SU-DHL-6 (cell line): ENCODE measurements around the gene ITPRIPL2.

ENCODE experiments used
- H2AFZ ChIP-seq: fragments of 200-600 bp; sonication (generic); 2 replicates; pipeline ENCODE4 v1.6.1; 2014; ENCODE audit warnings: low read depth, mild to moderate bottlenecking, moderate library complexity, mixed read lengths, antibody characterized with exemption, low read length; ENCODE audit not compliant: severe bottlenecking
- H3F3A ChIP-seq: fragments of 200-600 bp; shearing (Covaris generic); 2 replicates; pipeline ENCODE4 v1.6.0; 2016; ENCODE audit warnings: antibody characterized with exemption, mild to moderate bottlenecking; ENCODE audit not compliant: insufficient read depth
- H3K27ac ChIP-seq: fragments of 200-600 bp; sonication (generic); 2 replicates; pipeline ENCODE4 v1.5.1; 2016; ENCODE audit warnings: low read depth, mild to moderate bottlenecking, low read length, moderate library complexity, mixed read lengths
- H3K27me3 ChIP-seq: fragments of 200-600 bp; sonication (generic), shearing (Covaris generic); 2 replicates; pipeline ENCODE4 v1.6.0; 2014; ENCODE audit warnings: mild to moderate bottlenecking, low read length
- H3K36me3 ChIP-seq: fragments of 200-600 bp; sonication (generic); 2 replicates; pipeline ENCODE4 v1.6.1; 2014; ENCODE audit warnings: mild to moderate bottlenecking, low read length, mixed read lengths
- H3K4me2 ChIP-seq: fragments of 300-600, 200-600 bp; shearing (Covaris generic), sonication (generic); 2 replicates; pipeline ENCODE4 v1.6.0; 2014; ENCODE audit warnings: low read length, low read depth, mild to moderate bottlenecking; ENCODE audit not compliant: poor library complexity, severe bottlenecking
- H3K4me3 ChIP-seq: fragments of 200-600 bp; sonication (generic); 2 replicates; pipeline ENCODE4 v1.5.1; 2014; ENCODE audit warnings: antibody characterized with exemption, low read length, mild to moderate bottlenecking, mixed read lengths; ENCODE audit not compliant: insufficient read depth, poor library complexity, severe bottlenecking
- H3K79me2 ChIP-seq: fragments of 200-600 bp; sonication (generic); 2 replicates; pipeline ENCODE4 v1.6.1; 2014; ENCODE audit warnings: mild to moderate bottlenecking, low read length, moderate library complexity; ENCODE audit not compliant: insufficient read depth
- H3K9ac ChIP-seq: fragments of 200-600 bp; sonication (generic); 2 replicates; pipeline ENCODE4 v1.7.0; 2014; ENCODE audit warnings: mild to moderate bottlenecking, low read length
- H3K9me2 ChIP-seq: fragments of 200-600 bp; sonication (generic); replicated peaks from 2 replicates; pipeline ENCODE4 v1.6.1; 2014; ENCODE audit warnings: low read length; ENCODE audit not compliant: insufficient read depth
- H3K9me3 ChIP-seq: fragments of 200-600 bp; sonication (generic); 2 replicates; pipeline ENCODE4 v1.6.1; 2014; ENCODE audit warnings: low read length, mixed read lengths; ENCODE audit not compliant: insufficient read depth
- H4K20me1 ChIP-seq: fragments of 200-600 bp; sonication (generic); 2 replicates; pipeline ENCODE4 v1.6.1; 2014; ENCODE audit warnings: low read depth, mild to moderate bottlenecking, antibody characterized with exemption, low read length, moderate library complexity, mixed read lengths
- EZH2phosphoT487 ChIP-seq: fragments of 200-600 bp; sonication (generic), shearing (Covaris generic); conservative IDR thresholded peaks from 2 replicates; pipeline ENCODE4 v1.6.1; 2018; ENCODE audit warnings: mild to moderate bottlenecking, antibody characterized with exemption, low read length, moderate library complexity, mixed read lengths
- TF ChIP-seq, protein P1 (sequence below): fragments of 200-600 bp; sonication (generic); IDR thresholded peaks from one replicate; pipeline ENCODE4 v1.5.1; 2017; ENCODE audit warnings: antibody characterized with exemption, mild to moderate bottlenecking, low read length, moderate library complexity; ENCODE audit not compliant: insufficient read depth, poor library complexity, severe bottlenecking

Gene ITPRIPL2

GRCh38 chr16:19143599-19143956 lies 29.8 kb downstream of the ITPRIPL2 start:
- Histone ChIP-seq H3K36me3 (no peaks in the 10 kb centered on the region), H3K9me2 (no peaks in the 10 kb centered on the region), H3K27me3 (no peaks in the 10 kb centered on the region), H3K4me2 (no peak overlapping the region), H3K4me3 (no peak overlapping the region), H2AFZ (no peak overlapping the region), H4K20me1 (no peaks in the 10 kb centered on the region), H3K9me3 (0 out of 2 replicates have a peak, but pooled peaks cover 3% of the 10 kb centered on the region), H3K9ac (no peak overlapping the region), H3K79me2 (no peaks in the 10 kb centered on the region), H3F3A (no peaks in the 10 kb centered on the region), H3K27ac (no peak overlapping the region)
- TF ChIP-seq, protein P1, sequence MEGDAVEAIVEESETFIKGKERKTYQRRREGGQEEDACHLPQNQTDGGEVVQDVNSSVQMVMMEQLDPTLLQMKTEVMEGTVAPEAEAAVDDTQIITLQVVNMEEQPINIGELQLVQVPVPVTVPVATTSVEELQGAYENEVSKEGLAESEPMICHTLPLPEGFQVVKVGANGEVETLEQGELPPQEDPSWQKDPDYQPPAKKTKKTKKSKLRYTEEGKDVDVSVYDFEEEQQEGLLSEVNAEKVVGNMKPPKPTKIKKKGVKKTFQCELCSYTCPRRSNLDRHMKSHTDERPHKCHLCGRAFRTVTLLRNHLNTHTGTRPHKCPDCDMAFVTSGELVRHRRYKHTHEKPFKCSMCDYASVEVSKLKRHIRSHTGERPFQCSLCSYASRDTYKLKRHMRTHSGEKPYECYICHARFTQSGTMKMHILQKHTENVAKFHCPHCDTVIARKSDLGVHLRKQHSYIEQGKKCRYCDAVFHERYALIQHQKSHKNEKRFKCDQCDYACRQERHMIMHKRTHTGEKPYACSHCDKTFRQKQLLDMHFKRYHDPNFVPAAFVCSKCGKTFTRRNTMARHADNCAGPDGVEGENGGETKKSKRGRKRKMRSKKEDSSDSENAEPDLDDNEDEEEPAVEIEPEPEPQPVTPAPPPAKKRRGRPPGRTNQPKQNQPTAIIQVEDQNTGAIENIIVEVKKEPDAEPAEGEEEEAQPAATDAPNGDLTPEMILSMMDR = no peak
- TF ChIP-seq EZH2phosphoT487 = no peak

GRCh38 chr16:19145010-19145409 lies 31.2 kb downstream of the ITPRIPL2 start:
- Histone ChIP-seq H3K27ac (no peak overlapping the region), H3K9me2 (no peaks in the 10 kb centered on the region), H3K4me3 (no peak overlapping the region), H4K20me1 (no peaks in the 10 kb centered on the region), H3F3A (no peaks in the 10 kb centered on the region), H3K27me3 (no peaks in the 10 kb centered on the region), H3K4me2 (no peak overlapping the region), H2AFZ (no peak overlapping the region), H3K9ac (no peak overlapping the region), H3K79me2 (no peaks in the 10 kb centered on the region), H3K36me3 (no peaks in the 10 kb centered on the region), H3K9me3 (0 out of 2 replicates have a peak, but pooled peaks cover 3% of the 10 kb centered on the region)
- TF ChIP-seq EZH2phosphoT487 = no peak

- Histone ChIP-seq H3K9me3 (0 out of 2 replicates have a peak, but pooled peaks cover 3% of the 10 kb centered on the region), H3K4me2 (no peak overlapping the region), H3F3A (no peaks in the 10 kb centered on the region), H3K36me3 (no peaks in the 10 kb centered on the region), H3K27me3 (no peaks in the 10 kb centered on the region), H2AFZ (no peak overlapping the region), H3K9ac (no peak overlapping the region), H3K79me2 (no peaks in the 10 kb centered on the region), H3K9me2 (no peaks in the 10 kb centered on the region), H3K4me3 (no peak overlapping the region), H4K20me1 (no peaks in the 10 kb centered on the region), H3K27ac (no peak overlapping the region)
- TF ChIP-seq EZH2phosphoT487 = no peak
- TF ChIP-seq, protein P1 = no peak
Observed at GRCh38 chr16:19147126-19147525, 33.4 kb downstream of the ITPRIPL2 start.

DNA sequence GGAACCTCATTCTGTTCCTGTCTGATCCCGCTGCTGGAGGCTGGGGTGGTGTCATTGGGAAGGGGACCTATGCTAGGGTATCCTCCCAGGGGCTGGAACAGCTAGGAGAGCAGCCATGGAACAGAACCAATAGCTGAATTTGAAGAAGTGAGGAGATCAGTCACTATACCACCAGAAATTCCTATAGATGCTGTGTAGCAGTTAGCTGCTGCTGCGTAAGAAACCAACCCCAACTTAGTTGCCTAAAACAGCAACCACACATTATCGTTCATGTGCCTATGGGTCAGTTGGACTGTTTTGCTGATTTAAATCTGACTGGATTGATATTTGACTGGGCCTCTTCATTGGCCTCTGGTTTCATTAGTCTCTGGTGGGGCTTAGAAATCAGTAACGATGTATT lies 33.9 kb downstream of the ITPRIPL2 start:
- Histone ChIP-seq H3K9ac (no peak overlapping the region), H3F3A (no peaks in the 10 kb centered on the region), H3K4me2 (no peak overlapping the region), H2AFZ (no peak overlapping the region), H3K9me2 (no peaks in the 10 kb centered on the region), H3K27ac (no peak overlapping the region), H4K20me1 (no peaks in the 10 kb centered on the region), H3K27me3 (no peaks in the 10 kb centered on the region), H3K9me3 (0 out of 2 replicates have a peak, but pooled peaks cover 3% of the 10 kb centered on the region), H3K36me3 (no peaks in the 10 kb centered on the region), H3K79me2 (no peaks in the 10 kb centered on the region), H3K4me3 (no peak overlapping the region)
- no peak for TF ChIP-seq EZH2phosphoT487
